Mesenchymal stem cell (in vitro differentiated cells and primary cell): ENCODE data around the gene CEBPG.

Experiments
- DNase-seq: peaks from one replicate; pipeline ENCODE4 v3.0.0-alpha.2; 2013
- H2AFZ ChIP-seq: one replicate; pipeline ENCODE4 v1.6.1; 2013; ENCODE audit warnings: low read depth, mild to moderate bottlenecking, control low read depth, inconsistent platforms, low read length, moderate library complexity
- H2AK5ac ChIP-seq: 2 replicates; pipeline ENCODE4 v1.6.1; 2013; ENCODE audit warnings: low read length, moderate library complexity, mild to moderate bottlenecking, inconsistent platforms; ENCODE audit not compliant: severe bottlenecking
- H2BK120ac ChIP-seq: one replicate; pipeline ENCODE4 v1.6.1; 2013; ENCODE audit warnings: low read depth, mild to moderate bottlenecking, inconsistent platforms, low read length, moderate library complexity
- H2BK12ac ChIP-seq, 2 experiments: one replicate each; pipeline ENCODE4 v1.6.1; 2013; ENCODE audit warnings: inconsistent platforms in 2 of 2, low read length in 2 of 2, mild to moderate bottlenecking in 2 of 2, moderate library complexity in 2 of 2, control low read depth in 1 of 2
- H2BK15ac ChIP-seq: one replicate; pipeline ENCODE4 v1.6.1; 2013; ENCODE audit warnings: mild to moderate bottlenecking, low read depth, inconsistent platforms; ENCODE audit not compliant: poor library complexity, severe bottlenecking
- H2BK5ac ChIP-seq: 2 replicates; pipeline ENCODE4 v1.6.1; 2013; ENCODE audit warnings: low read depth, mild to moderate bottlenecking, low read length, control low read depth, inconsistent platforms; ENCODE audit not compliant: poor library complexity, severe bottlenecking
- H3K14ac ChIP-seq, 2 experiments: one replicate each; pipeline ENCODE4 v1.6.1; 2013; ENCODE audit warnings: inconsistent platforms in 2 of 2, low read length in 2 of 2, control low read depth in 1 of 2, mild to moderate bottlenecking in 1 of 2, moderate library complexity in 1 of 2
- H3K18ac ChIP-seq, 2 experiments: one replicate each; pipeline ENCODE4 v1.6.1; 2013; ENCODE audit warnings: inconsistent platforms in 2 of 2, low read length in 2 of 2, control low read depth in 1 of 2, low read depth in 1 of 2, mild to moderate bottlenecking in 1 of 2
- H3K23ac ChIP-seq, 2 experiments: one replicate each; pipeline ENCODE4 v1.6.1; 2013; ENCODE audit warnings: inconsistent platforms in 2 of 2, low read length in 2 of 2, mild to moderate bottlenecking in 2 of 2, moderate library complexity in 2 of 2, control low read depth in 1 of 2
- H3K27ac ChIP-seq: 2 replicates; pipeline ENCODE4 v1.5.1; 2013; ENCODE audit warnings: mild to moderate bottlenecking, moderate library complexity, low read length, control low read depth, inconsistent platforms; ENCODE audit not compliant: poor library complexity, severe bottlenecking
- H3K27me3 ChIP-seq, 2 experiments: 2 replicates each; pipeline versions ENCODE4 v1.6.1 to v1.7.0; 2013; ENCODE audit warnings: low read length in 2 of 2, mild to moderate bottlenecking in 2 of 2, moderate library complexity in 2 of 2, control low read depth in 1 of 2, inconsistent platforms in 1 of 2; ENCODE audit not compliant: control insufficient read depth in 1 of 2, insufficient read depth in 1 of 2
- H3K36me3 ChIP-seq, 2 experiments: 2 replicates each; pipeline versions ENCODE4 v1.6.1 to v1.7.0; 2013; ENCODE audit warnings: low read length in 2 of 2, control low read depth in 1 of 2, inconsistent platforms in 1 of 2, low read depth in 1 of 2, mild to moderate bottlenecking in 1 of 2; ENCODE audit not compliant: insufficient read depth in 2 of 2, control insufficient read depth in 1 of 2
- H3K4ac ChIP-seq, 2 experiments: one replicate each; pipeline ENCODE4 v1.6.1; 2013; ENCODE audit warnings: inconsistent platforms in 2 of 2, low read length in 2 of 2, mild to moderate bottlenecking in 2 of 2, moderate library complexity in 2 of 2, control low read depth in 1 of 2, low read depth in 1 of 2
- H3K4me1 ChIP-seq: 2 replicates; pipeline ENCODE4 v1.6.1; 2013; ENCODE audit warnings: low read depth, low read length, control low read depth; ENCODE audit not compliant: control insufficient read depth, insufficient read depth
- H3K4me2 ChIP-seq: 2 replicates; pipeline ENCODE4 v1.6.1; 2013; ENCODE audit warnings: low read length, mild to moderate bottlenecking, inconsistent platforms; ENCODE audit not compliant: poor library complexity, severe bottlenecking
- H3K4me3 ChIP-seq, 2 experiments: 2 replicates each; pipeline versions ENCODE4 v1.5.1 to v1.7.0; 2013; ENCODE audit warnings: low read length in 2 of 2, mild to moderate bottlenecking in 2 of 2, control low read depth in 1 of 2, low read depth in 1 of 2; ENCODE audit not compliant: insufficient read depth in 1 of 2
- H3K79me1 ChIP-seq: replicated peaks from 2 replicates; pipeline ENCODE4 v1.6.1; 2013; ENCODE audit warnings: mild to moderate bottlenecking, control low read depth, low read length, inconsistent platforms; ENCODE audit not compliant: poor library complexity, severe bottlenecking
- H3K9ac ChIP-seq: 2 replicates; pipeline ENCODE4 v1.7.0; 2013; ENCODE audit warnings: mild to moderate bottlenecking, low read length, moderate library complexity
- H3K9me3 ChIP-seq: 2 replicates; pipeline ENCODE4 v1.7.0; 2013; ENCODE audit warnings: mild to moderate bottlenecking, low read length; ENCODE audit not compliant: control insufficient read depth
- H4K8ac ChIP-seq: one replicate; pipeline ENCODE4 v1.6.1; 2013; ENCODE audit warnings: inconsistent platforms, mild to moderate bottlenecking, low read length, moderate library complexity
- H4K91ac ChIP-seq: one replicate; pipeline ENCODE4 v1.6.1; 2013; ENCODE audit warnings: mild to moderate bottlenecking, low read length, inconsistent platforms
- WGBS: methylation state at CpG from one replicate; pipeline ENCODE4 v1.1.7; 2013; ENCODE audit warnings: mixed read lengths; 5-methylcytosine and 5-hydroxymethylcytosine counted together

The CEBPG gene

GRCh38 chr19:33366127-33366526 lies 7.4 kb upstream of the CEBPG start:
- Histone ChIP-seq H3K9ac (no peak overlapping the region), H2BK5ac (no peak overlapping the region), H3K4me3 (no peak overlapping the region), H2BK120ac (no peak overlapping the region), H4K91ac (no peak overlapping the region), H3K14ac (no peak overlapping the region), H3K27ac (no peak overlapping the region), H2BK15ac (no peak overlapping the region), H2AFZ (no peak overlapping the region), H3K9me3 (no peaks in the 10 kb centered on the region), H3K4ac (no peak overlapping the region), H2AK5ac (no peak overlapping the region), H3K4me2 (no peak overlapping the region), H4K8ac (no peak overlapping the region), H3K18ac (no peak overlapping the region), H2BK12ac (no peak overlapping the region), H3K79me1 (no peaks in the 10 kb centered on the region), H3K27me3 (peaks cover 42 to 52% of the 10 kb centered on the region in 2 experiments), H3K36me3 (no peaks in the 10 kb centered on the region), H3K4me1 (no peaks in the 10 kb centered on the region), H3K23ac (no peak overlapping the region)
- DNase-seq, result no peak
- WGBS, result 93% methylated on average over 6 of the region's 6 CpGs

GRCh38 chr19:33366897-33367296 lies 6.6 kb upstream of the CEBPG start:
- Histone ChIP-seq H3K4me1 (no peaks in the 10 kb centered on the region), H3K14ac (no peak overlapping the region), H2AFZ (no peak overlapping the region), H3K23ac (no peak overlapping the region), H3K36me3 (no peaks in the 10 kb centered on the region), H2BK120ac (no peak overlapping the region), H3K4me3 (no peak overlapping the region), H3K27ac (no peak overlapping the region), H2BK12ac (no peak overlapping the region), H3K18ac (no peak overlapping the region), H3K79me1 (no peaks in the 10 kb centered on the region), H3K27me3 (peaks cover 37 to 50% of the 10 kb centered on the region in 2 experiments), H3K9ac (no peak overlapping the region), H4K91ac (no peak overlapping the region), H3K9me3 (no peaks in the 10 kb centered on the region), H3K4me2 (no peak overlapping the region), H3K4ac (no peak overlapping the region), H4K8ac (no peak overlapping the region), H2AK5ac (no peak overlapping the region), H2BK5ac (no peak overlapping the region), H2BK15ac (no peak overlapping the region)
- 82% methylated on average over 4 of the region's 5 CpGs for WGBS
- DNase-seq, result no peak

- Histone ChIP-seq H3K4me1 (no peaks in the 10 kb centered on the region), H3K79me1 (no peaks in the 10 kb centered on the region), H3K9me3 (no peaks in the 10 kb centered on the region), H2BK5ac (no peak overlapping the region), H3K14ac (no peak overlapping the region), H3K9ac (no peak overlapping the region), H2BK120ac (no peak overlapping the region), H3K4ac (no peak overlapping the region), H3K4me3 (no peak overlapping the region), H4K8ac (no peak overlapping the region), H2BK12ac (no peak overlapping the region), H3K23ac (no peak overlapping the region), H3K27ac (no peak overlapping the region), H3K18ac (no peak overlapping the region), H2AK5ac (no peak overlapping the region), H2BK15ac (no peak overlapping the region), H4K91ac (no peak overlapping the region), H3K36me3 (no peaks in the 10 kb centered on the region), H3K27me3 (peaks cover 25 to 37% of the 10 kb centered on the region in 2 experiments), H2AFZ (no peak overlapping the region), H3K4me2 (no peak overlapping the region)
- DNase-seq, result peak; percentile 12
- WGBS, result 71% methylated on average over 2 of the region's 5 CpGs
Observed at GRCh38 chr19:33368074-33368864, 5.2 kb upstream of the CEBPG start.

- H3K9ac ChIP-seq, result no peak overlapping the region
- 87% methylated on average over 4 of the region's 4 CpGs for WGBS
- no peak overlapping the region for H3K27ac ChIP-seq
Observed at GRCh38 chr19:33370783-33371182, 2.7 kb upstream of the CEBPG start.

More at GRCh38 chr19:33370783-33371182, 2.7 kb upstream of the CEBPG start:
- H3K27me3 ChIP-seq, result peaks cover 10 to 14% of the 10 kb centered on the region in 2 experiments
- H3K4ac ChIP-seq, result no peak overlapping the region
- H4K8ac ChIP-seq, result no peak overlapping the region
- no peaks in the 10 kb centered on the region for H3K9me3 ChIP-seq
- H3K36me3 ChIP-seq, result no peaks in the 10 kb centered on the region
- no peaks in the 10 kb centered on the region for H3K79me1 ChIP-seq
- H3K18ac ChIP-seq, result no peak overlapping the region
- H2BK15ac ChIP-seq, result no peak overlapping the region
- no peak for DNase-seq
- H2BK5ac ChIP-seq, result no peak overlapping the region
- no peak overlapping the region for H2AFZ ChIP-seq
- H2BK12ac ChIP-seq, result no peak overlapping the region
- no peak overlapping the region for H2BK120ac ChIP-seq
- H3K4me3 ChIP-seq, result no peak overlapping the region
- no peak overlapping the region for H2AK5ac ChIP-seq
- no peak overlapping the region for H3K23ac ChIP-seq
- H3K4me2 ChIP-seq, result no peak overlapping the region
- H3K4me1 ChIP-seq, result peaks cover 4% of the 10 kb centered on the region
- H3K14ac ChIP-seq, result no peak overlapping the region
- H4K91ac ChIP-seq, result no peak overlapping the region
